ENCODE results near the gene GTSF1L.

Gene GTSF1L

DNA sequence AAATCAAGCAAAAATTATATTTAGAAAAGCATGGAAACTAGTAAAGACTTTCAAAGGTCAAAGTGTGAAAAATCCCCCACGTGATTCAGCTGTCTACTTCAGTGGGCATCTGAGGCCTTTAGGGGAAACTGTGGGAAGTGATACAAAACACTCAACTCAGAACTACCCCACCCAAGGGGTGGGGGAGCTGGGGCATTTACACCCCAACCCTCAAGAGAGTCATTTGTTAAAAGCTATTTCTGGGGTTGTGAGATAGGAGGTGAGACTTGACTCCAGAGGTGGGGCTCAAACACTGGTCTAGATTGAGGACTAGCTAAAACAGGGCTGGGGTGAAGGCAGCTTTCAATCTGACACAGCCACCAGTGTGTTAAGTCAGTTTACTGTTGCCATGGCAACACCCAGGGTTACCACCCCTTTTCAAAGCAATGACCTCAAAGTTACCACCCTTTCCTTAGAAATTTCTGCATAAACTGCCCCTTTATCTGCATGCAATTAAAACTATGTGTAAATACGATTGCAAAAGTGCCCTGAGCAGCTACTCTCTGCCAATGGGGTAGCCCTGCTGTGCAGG is 9.9 kb upstream of the GTSF1L start:
- TF ChIP-seq, protein P1, sequence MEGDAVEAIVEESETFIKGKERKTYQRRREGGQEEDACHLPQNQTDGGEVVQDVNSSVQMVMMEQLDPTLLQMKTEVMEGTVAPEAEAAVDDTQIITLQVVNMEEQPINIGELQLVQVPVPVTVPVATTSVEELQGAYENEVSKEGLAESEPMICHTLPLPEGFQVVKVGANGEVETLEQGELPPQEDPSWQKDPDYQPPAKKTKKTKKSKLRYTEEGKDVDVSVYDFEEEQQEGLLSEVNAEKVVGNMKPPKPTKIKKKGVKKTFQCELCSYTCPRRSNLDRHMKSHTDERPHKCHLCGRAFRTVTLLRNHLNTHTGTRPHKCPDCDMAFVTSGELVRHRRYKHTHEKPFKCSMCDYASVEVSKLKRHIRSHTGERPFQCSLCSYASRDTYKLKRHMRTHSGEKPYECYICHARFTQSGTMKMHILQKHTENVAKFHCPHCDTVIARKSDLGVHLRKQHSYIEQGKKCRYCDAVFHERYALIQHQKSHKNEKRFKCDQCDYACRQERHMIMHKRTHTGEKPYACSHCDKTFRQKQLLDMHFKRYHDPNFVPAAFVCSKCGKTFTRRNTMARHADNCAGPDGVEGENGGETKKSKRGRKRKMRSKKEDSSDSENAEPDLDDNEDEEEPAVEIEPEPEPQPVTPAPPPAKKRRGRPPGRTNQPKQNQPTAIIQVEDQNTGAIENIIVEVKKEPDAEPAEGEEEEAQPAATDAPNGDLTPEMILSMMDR (IDR thresholded peaks at IDR 0.05; ENCODE audit: low read depth, low read length, missing control alignments), result no peak
- peak; percentile 79 for DNase-seq (ENCODE audit: low read depth)
- no peak overlapping the region for H3K4me3 ChIP-seq (ENCODE audit: low read depth, low read length)

DNA sequence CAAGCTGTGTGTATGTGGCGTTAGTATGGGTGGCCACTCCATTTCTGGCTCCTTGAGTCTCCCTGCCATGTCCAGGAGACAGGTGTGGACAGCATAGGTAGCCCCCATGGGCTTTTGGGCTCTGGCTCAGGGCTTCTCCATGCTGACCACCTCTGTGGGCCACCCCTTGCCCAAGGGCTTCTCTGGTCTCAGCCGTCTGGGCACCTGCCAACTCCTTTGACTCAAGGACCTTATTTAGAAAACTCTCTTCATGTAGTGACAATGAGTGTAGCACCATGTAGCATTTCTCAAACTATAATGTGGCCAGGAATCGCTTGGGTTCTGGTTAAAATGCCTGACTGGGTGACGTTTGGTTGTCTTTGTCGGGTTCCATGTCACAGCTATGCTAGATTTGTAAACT is 5.1 kb upstream of the GTSF1L start:
- H3K4me3 ChIP-seq (ENCODE audit: low read depth, low read length), result no peak overlapping the region
- no peak for DNase-seq (ENCODE audit: low read depth)
- TF ChIP-seq, protein P1 (IDR thresholded peaks at IDR 0.05; ENCODE audit: low read depth, low read length, missing control alignments), result no peak

DNA sequence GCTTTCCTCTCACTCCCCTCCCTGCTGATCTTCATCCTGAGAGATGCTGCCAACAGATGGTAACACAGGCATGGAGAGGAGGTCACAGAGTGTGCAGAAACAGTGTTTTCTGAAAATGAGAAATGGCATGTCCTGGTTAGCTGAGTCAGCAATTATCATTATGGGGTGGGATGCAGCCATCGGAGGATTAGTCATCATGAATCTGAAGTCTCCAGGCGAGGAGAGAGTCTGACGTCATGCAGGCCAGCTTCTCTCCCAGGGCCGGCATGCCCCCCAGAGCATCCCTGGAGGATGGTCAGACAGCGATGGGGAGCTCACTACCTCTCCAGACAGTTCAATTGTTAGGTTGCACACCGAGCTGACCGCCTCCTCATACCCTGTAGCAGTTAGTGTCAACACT is 4.7 kb upstream of the GTSF1L start:
- no peak overlapping the region for H3K4me3 ChIP-seq (ENCODE audit: low read depth, low read length)
- no peak for DNase-seq (ENCODE audit: low read depth)
- TF ChIP-seq, protein P1 (IDR thresholded peaks at IDR 0.05; ENCODE audit: low read depth, low read length, missing control alignments), result no peak

GRCh38 chr20:43728686-43729255 is 2.0 kb upstream of the GTSF1L start:
- TF ChIP-seq, protein P1 (IDR thresholded peaks at IDR 0.05; ENCODE audit: low read depth, low read length, missing control alignments), result no peak
- no peak for DNase-seq (ENCODE audit: low read depth)

DNA sequence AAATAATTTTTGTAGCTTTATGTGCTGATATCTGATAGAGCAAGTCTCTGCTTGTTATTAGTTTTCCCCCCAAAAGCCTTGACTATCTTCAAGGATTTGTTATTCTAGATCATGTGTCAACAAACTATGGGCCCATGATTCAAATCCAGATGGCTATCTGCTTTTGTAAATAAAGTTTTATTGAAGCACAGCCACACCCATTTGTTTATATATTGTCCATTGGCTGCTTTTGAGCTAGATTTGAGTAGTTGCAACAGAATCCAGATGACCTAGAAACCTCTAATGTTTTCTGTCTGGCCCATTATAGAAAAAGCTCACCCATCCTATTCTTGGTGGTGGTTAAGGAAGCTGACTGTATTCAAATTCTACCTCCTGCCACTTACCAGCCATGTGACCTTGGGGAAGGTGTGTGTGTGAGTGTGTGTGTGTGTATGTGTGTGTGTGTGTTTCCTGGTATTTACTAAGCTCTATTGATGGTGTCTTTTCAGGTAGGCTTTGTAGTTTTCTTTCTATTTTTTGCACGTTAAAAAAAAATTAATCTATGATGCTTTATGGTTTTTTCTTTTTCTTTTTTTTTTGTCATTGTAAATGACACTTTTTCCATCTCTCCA is 1.3 kb upstream of the GTSF1L start:
- peak; percentile 78 for DNase-seq (ENCODE audit: low read depth)
- H3K4me3 ChIP-seq (ENCODE audit: low read depth, low read length), result no peak overlapping the region
- TF ChIP-seq, protein P1 (IDR thresholded peaks at IDR 0.05; ENCODE audit: low read depth, low read length, missing control alignments), result no peak

More at GRCh38 chr20:43728686-43729255, 2.0 kb upstream of the GTSF1L start:
- no peak overlapping the region for H3K4me3 ChIP-seq (ENCODE audit: low read depth, low read length)

DNA sequence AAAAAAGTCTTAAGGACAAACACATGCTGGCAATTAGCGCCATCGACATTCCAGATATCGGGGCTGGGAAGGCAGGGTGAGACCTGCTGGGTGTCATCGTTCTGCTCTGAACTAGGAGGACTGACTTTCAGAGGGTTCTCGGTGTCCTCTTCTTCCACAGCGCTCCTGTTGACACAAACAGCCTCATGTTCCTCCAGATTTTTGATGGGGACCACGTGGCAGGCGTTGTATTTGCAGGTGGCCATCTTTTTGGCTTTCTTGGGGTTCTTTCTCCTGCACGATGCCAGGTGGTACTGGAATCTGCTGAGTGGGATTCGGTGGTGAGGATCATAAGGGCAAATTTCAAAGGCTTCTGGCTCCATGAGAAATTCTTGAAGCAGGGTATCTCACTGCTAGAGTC is 469 bp downstream of the GTSF1L start:
- TF ChIP-seq, protein P1 (IDR thresholded peaks at IDR 0.05; ENCODE audit: low read depth, low read length, missing control alignments), result no peak
- no peak overlapping the region for H3K4me3 ChIP-seq (ENCODE audit: low read depth, low read length)
- DNase-seq (ENCODE audit: low read depth), result no peak

All from GM12864 (cell line).